GM21526 (cell line): Measurements from ENCODE around the gene DOCK7.

ENCODE experiments used
- ATAC-seq: cut with Tn5 transposase; IDR thresholded peaks from one replicate; pipeline ENCODE4 v1.9.1; 2021; ENCODE audit warnings: moderate library complexity; ENCODE audit not compliant: unreplicated experiment, low FRiP score

The DOCK7 gene

DNA sequence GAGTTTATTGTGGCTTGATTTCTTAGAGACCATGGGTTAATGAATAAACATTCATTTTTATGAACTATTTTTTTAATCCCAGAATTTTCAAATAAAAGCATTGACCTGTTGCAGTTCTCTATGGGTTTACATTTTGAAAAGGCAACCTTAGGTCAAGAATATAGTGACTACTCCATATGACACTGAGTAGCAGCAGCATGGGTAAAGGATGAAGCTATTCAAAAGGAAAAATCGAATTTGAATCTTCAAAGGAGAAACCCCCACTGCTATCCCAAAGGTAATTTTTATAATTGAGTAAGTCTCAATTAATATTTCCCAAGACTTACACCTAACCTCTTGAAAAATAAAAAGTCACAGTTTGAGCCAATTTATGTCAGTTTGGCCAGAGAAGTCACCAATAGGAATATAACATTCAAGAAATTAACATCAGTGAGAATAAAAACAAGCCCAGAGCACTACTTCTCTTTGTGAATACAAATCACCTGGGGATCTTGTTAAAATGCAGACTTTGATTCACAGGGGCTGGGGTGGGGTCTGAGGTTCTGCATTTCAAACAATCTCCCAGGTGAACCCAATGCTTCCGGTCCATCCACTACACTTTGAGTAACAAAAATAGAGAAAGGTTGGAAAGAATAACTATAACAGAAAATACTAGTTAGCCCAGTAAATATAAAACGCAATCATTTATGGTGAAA lies 211.5 kb downstream of the DOCK7 start:
- ATAC-seq = no peak

- no peak for ATAC-seq
Observed at GRCh38 chr1:62467092-62467491, 221.1 kb downstream of the DOCK7 start.

DNA sequence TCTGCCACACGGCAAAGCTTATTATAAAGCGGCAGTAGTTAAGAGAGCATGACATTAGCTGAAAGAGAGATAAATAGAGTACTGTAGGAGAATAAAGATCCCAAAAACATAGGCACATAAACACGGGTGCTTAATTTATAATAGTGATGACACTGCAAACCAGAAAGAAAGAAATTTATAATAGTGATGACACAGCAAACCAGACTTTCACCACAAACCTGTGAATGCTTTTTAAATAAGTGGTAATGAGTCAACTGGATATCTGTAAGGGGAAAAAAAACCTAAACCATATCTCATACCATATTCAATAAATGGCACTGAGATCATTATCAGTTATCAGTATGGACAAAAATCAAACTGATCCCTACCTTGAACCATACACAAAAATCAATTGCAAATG lies 225.8 kb downstream of the DOCK7 start:
- ATAC-seq = no peak

- no peak for ATAC-seq
Observed at GRCh38 chr1:62457955-62458354, 230.2 kb downstream of the DOCK7 start.

DNA sequence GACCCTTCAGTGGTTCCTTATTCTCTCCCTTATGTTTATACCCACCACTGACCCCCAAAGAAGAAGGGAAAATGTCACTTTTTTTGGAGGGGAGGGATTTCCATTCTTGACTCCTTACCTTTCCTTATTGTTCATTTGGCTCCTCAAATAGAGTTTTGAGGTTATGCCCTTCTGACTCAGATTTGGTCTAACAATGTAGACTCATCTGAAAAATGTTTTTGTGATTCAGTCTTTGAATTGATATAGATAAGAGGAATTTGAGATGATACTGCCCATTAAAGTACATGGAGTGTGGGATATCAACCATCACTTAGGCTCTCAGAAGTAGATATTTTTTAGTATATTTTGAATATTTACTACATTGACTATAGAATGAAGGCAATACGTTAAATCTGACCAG lies 235.2 kb downstream of the DOCK7 start:
- ATAC-seq = no peak

DNA sequence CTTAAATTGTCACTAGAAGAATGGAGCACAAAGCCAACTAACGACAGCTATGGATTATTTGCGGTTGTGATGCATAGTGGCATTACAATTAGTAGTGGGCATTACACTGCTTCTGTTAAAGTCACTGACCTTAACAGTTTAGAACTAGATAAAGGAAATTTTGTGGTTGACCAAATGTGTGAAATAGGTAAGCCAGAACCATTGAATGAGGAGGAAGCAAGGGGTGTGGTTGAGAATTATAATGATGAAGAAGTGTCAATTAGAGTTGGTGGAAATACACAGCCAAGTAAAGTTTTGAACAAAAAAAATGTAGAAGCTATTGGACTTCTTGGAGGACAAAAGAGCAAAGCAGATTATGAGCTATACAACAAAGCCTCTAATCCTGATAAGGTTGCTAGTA lies 237.9 kb downstream of the DOCK7 start:
- no peak for ATAC-seq

DNA sequence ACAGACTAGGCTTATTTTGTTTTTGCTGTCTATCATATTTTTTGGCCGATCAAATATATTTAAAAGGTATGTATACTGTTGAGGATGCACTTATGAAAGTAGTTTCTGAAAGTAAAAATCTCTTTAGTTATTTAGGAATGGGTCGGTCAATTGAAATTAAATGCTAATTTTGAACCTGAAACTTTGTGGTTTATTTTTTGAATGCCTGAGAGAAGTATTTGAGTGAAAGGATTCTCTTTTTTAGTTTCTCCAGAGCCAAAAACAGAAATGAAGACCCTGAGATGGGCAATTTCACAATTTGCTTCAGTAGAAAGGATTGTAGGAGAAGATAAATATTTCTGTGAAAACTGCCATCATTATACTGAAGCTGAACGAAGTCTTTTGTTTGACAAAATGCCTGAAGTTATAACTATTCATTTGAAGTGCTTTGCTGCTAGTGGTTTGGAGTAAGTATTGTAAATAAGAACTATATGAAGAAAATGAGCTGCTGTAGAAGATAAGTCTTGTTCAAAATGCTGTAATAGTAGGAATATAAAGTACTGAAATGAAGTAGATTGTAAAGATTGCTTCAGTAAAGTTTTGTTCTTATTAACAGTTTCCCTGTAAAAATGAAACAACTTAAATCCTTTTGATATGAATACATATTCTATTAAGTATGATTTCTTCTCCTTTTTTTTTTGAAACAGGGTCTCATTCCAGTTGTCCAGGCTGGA lies 239.8 kb downstream of the DOCK7 start:
- ATAC-seq = no peak

GRCh38 chr1:62444701-62445100 lies 243.5 kb downstream of the DOCK7 start:
- no peak for ATAC-seq

DNA sequence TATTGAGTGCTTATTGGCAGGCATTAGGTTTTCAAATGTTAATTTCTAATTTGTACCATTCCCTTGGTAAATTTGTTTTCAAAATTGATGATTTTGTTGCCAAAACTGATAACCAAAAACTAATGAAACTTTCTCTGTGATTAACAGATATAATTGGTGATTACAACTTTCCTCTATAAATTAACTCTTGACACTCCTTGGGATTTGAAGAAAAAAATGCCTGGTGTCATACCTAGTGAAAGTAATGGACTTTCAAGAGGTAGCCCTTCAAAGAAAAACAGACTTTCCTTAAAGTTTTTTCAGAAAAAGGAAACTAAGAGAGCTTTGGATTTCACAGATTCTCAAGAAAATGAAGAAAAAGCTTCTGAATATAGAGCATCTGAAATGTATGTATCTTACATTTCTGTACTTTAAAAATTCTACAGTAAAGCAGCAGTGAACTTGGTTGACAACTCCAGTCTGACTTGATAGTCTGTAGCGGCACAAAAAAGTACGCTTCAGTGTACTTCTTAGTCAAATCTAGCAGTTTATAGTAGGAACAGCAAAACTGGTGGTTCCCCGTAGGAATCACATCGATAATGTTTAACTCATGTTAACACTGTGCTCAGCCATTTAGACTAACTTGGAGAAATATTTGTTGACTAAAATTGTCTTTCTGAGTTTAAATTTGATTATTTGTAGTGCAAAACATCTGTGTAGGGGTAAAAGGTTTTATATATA lies 248.4 kb downstream of the DOCK7 start:
- ATAC-seq = no peak

DNA sequence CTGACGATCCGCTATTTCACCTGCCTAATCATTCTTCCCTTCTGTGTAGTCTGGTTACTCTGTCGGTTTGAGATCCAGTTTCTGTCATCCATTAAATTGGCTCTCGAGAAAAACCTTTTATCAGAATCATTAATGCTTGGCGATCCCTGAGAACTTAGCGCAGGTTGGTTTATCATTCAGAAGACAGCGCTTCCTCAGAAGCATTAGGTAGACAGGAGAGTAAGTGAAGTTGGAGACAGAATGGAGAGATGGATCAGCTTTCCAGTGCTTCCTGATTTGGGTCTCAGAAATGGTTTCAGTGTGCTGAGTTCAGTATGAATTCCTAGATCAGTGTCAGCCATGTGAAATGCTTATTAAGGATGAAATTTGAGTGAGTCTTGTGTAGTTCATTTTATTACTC lies 250.0 kb downstream of the DOCK7 start:
- no peak for ATAC-seq

DNA sequence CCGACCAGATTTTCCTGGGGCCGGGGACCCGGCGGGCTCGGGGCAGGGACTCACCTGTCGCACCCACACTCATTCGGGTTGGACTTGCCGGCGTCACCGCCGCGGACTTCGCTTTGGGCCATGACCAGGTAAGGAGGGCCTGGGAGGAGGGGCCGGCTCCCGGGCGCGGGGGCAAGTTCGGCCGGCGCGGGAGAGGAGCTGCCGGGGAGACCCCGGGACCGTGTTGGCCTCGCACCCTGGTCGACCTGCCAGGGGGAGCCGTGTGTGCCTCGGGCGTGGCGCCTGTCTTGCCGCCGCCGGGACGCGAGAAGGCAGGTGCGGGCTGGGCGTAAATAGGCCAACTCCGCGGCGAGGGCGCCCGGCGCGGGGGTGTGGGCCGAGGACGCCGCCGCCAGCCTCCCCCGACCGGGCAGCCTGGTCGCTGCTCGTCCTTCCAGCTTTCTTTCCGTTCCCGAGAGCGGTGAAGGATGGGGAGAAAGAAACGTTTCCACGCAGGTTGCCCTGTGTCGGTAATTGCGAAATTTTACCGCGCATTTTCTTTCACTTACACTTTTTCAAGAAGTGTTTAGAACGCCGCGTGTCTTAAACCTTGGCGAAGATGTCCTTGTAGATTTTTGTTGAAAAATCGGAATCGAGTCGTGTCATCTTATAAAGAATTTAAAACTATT lies 250.8 kb downstream of the DOCK7 start:
- ATAC-seq = peak; percentile 4

DNA sequence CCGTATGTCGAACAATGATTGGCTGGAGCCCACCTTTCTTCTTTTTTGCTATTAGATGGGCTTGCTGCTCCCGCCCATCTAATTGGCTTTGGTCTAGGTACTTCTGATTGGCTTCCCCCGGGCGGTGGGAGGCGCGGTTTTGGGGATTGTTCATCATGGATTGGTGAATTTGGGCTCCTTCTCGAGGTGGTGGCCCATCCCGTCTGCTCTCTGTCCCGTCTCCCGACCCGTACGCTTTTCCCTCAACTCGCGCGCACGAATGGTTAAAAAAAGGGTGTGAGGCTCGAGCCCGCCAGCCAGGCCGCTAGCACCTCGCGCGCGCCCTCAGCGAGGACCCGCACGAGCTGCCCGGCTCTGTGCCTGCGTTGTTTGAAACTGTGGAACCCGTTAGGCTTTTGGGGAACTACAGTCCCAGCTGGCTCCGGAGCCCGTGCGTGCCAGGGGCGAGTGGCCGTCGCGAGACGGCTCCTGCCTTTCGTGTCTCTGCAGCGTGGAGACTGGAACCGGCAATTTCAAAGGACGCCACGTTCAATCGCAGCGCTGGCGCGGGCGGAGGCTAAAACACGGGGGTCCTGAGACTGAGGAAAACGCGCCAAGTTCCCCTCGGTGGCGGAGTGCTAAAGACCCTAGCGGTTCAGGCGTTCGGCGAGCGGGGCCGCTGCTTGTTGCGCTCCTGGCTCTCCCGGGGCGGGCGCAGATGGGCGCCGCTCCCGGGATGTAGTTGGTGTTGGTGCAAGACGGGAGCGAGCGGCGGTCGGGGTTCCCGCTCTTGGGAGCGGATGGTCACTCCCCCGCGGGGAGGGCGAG lies 251.5 kb downstream of the DOCK7 start, which contains the start of gene USP1:
TSS of gene USP1 (plus strand) at position 584 of the 807 bp plus-strand sequence. CDS start 2,819 bp downstream, outside the sequence.
- ATAC-seq = peak; percentile 81

GRCh38 chr1:62436039-62436465 lies 252.1 kb downstream of the DOCK7 start:
- ATAC-seq = peak; percentile 72

- no peak for ATAC-seq
Observed at GRCh38 chr1:62435231-62436038, 252.8 kb downstream of the DOCK7 start.

- ATAC-seq = no peak
Observed at GRCh38 chr1:62434618-62435001, 253.6 kb downstream of the DOCK7 start.

DNA sequence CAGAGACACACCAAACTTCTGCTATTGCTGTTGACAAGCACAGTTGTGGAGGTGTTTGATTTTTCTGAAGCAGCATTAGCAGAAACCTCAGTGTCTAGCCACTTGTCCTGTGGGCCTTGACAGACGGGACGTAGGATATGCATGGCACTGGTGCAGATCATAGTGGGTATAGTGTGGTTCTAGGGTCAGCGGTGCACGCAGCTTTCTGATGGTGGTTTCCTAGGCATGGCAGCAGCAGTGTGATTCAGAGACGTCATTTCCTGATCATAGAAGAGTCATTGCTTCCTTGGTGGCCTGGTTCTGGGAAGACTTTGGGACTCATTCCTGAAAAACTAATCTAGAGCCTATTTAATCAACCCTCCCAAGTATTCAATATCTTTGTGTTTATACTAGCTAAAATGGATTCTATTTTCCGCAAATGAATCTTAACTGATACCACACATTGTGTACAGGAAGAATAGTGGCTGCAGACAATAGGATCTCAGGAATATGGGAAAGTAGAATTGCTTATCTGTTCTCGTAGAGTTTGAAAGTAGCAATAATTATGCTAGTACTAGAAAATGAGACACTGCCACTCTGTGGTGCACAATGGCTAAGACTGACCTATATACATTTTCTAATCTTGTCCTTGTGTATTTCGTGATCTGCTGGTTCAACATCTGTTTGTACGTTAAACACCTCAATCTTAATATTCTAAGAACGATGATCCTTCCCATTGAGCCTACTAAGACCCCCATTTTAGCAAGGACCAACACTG lies 254.1 kb downstream of the DOCK7 start:
- ATAC-seq = no peak

- no peak for ATAC-seq
Observed at GRCh38 chr1:62429581-62429980, 258.6 kb downstream of the DOCK7 start.

DNA sequence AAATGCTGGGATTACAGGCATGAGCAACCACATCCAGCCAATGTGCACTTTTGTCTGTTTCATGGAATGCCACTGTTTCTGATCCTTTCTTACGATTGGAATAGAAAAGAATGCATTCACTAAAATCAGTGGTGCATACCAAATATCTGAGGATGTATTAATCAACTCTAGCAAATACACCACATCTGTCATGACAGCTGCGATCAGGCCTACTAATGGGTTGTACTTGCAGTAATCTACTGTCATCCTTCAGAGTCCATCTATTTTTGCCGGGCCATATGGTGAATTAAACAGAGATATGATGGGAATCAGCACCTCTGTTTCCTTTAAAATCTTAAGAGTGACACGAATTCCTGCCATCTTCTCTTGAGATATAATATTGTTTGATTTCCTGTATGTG lies 259.8 kb downstream of the DOCK7 start:
- no peak for ATAC-seq

GRCh38 chr1:62426794-62427193 lies 261.4 kb downstream of the DOCK7 start:
- ATAC-seq = no peak
